ENCODE measurements around the gene DCP1A. TPM values are rescaled to one million over a fixed set of nuclear protein-coding genes. Genes with fewer than 3 reads are reported as not detected.
"Not testable (repeated sequence)": the region's sequence is repeated elsewhere in the genome, so short reads cannot be mapped to it uniquely, and the experiment has no call there.

The DCP1A gene
- total RNA-seq, 1 donor from 2014 or later = 8.4 TPM

GRCh38 chr3:53331871-53332270 lies 15.5 kb downstream of the DCP1A start:
- Histone ChIP-seq H3K4me1 (ENCODE audit: control insufficient read depth in 3 of 3, insufficient read depth in 3 of 3, low read length in 3 of 3) (peaks cover 0 to 5% (median 2%) of the 10 kb centered on the region in 3 donors), H3K9ac (ENCODE audit: low read depth in 1 of 3, low read length in 3 of 3) (no peak overlapping the region), H3K36me3 (ENCODE audit: control insufficient read depth in 3 of 3, insufficient read depth in 3 of 3, low read length in 3 of 3) (peaks cover 7 to 20% (median 7%) of the 10 kb centered on the region in 3 donors), H3K9me3 (ENCODE audit: control insufficient read depth in 3 of 3, low read length in 3 of 3) (no peaks in the 10 kb centered on the region), H3K4me3 (ENCODE audit: low read length in 3 of 3) (no peak overlapping the region), H3K27me3 (ENCODE audit: control insufficient read depth in 3 of 3, insufficient read depth in 3 of 3, low read length in 3 of 3) (no peaks in the 10 kb centered on the region), H3K27ac (ENCODE audit: low read depth, low read length) (no peak overlapping the region)

DNA sequence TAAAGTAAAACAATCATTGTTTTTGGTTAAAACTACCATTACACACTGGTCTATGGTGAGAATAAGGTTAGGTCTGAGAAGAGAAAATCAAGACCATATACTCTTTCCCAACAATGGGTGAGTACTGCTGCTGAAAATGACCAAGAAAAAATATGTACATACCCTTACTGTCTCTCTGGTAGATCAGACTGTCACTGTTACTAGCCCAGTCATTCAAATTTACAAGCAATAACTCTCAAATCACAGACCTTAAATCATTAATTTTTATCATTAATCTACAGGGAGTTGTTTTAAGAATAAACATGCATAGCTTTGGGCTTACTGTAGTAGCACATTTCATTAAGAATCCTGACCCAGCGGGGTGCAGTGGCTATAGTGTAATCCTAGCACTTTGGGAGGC lies 17.4 kb downstream of the DCP1A start:
- no peaks in the 10 kb centered on the region for H3K9me3 ChIP-seq (ENCODE audit: control insufficient read depth in 3 of 3, low read length in 3 of 3)
- no peak overlapping the region for H3K27ac ChIP-seq (ENCODE audit: low read depth, low read length)
- H3K9ac ChIP-seq (ENCODE audit: low read depth in 1 of 3, low read length in 3 of 3) = no peak overlapping the region
- H3K4me1 ChIP-seq (ENCODE audit: control insufficient read depth in 3 of 3, insufficient read depth in 3 of 3, low read length in 3 of 3) = peaks cover 0 to 8% (median 5%) of the 10 kb centered on the region in 3 donors
- H3K27me3 ChIP-seq (ENCODE audit: control insufficient read depth in 3 of 3, insufficient read depth in 3 of 3, low read length in 3 of 3) = no peaks in the 10 kb centered on the region
- no peak overlapping the region for H3K4me3 ChIP-seq (ENCODE audit: low read length in 3 of 3)
- peaks cover 7 to 20% (median 7%) of the 10 kb centered on the region in 3 donors for H3K36me3 ChIP-seq (ENCODE audit: control insufficient read depth in 3 of 3, insufficient read depth in 3 of 3, low read length in 3 of 3)

DNA sequence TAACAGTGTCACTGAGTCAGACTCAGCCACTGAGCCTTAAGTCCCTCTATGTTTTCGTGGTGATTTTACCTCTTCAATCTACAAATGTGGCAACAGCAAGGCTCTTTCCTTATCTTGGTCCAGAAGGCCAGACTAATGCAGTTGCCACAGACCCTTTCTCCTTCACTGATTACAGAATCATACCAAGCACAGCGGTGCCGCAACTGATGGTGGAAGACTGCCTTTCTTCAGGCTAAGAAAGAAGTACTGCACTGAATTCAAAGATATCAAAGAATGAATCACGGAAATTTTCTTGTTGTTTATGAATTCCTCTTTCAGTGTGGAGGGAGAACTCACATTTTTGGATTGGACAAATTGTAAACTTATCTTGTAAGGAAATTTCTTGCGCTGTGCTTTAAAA lies 18.6 kb downstream of the DCP1A start:
- Histone ChIP-seq H3K27ac (ENCODE audit: low read depth, low read length) (no peak overlapping the region), H3K4me1 (ENCODE audit: control insufficient read depth in 3 of 3, insufficient read depth in 3 of 3, low read length in 3 of 3) (peaks cover 5 to 15% (median 14%) of the 10 kb centered on the region in 3 donors), H3K9ac (ENCODE audit: low read depth in 1 of 3, low read length in 3 of 3) (no peak overlapping the region), H3K9me3 (ENCODE audit: control insufficient read depth in 3 of 3, low read length in 3 of 3) (no peaks in the 10 kb centered on the region), H3K4me3 (ENCODE audit: low read length in 3 of 3) (no peak overlapping the region), H3K36me3 (ENCODE audit: control insufficient read depth in 3 of 3, insufficient read depth in 3 of 3, low read length in 3 of 3) (peaks cover 4 to 19% (median 4%) of the 10 kb centered on the region in 3 donors), H3K27me3 (ENCODE audit: control insufficient read depth in 3 of 3, insufficient read depth in 3 of 3, low read length in 3 of 3) (no peaks in the 10 kb centered on the region)

- Histone ChIP-seq H3K4me1 (ENCODE audit: control insufficient read depth in 3 of 3, insufficient read depth in 3 of 3, low read length in 3 of 3) (peaks cover 10 to 19% (median 19%) of the 10 kb centered on the region in 3 donors), H3K36me3 (ENCODE audit: control insufficient read depth in 3 of 3, insufficient read depth in 3 of 3, low read length in 3 of 3) (peaks cover 3 to 16% (median 4%) of the 10 kb centered on the region in 3 donors)
- not testable (repeated sequence) for H3K9me3 ChIP-seq (ENCODE audit: control insufficient read depth in 3 of 3, low read length in 3 of 3); H3K4me3 ChIP-seq (ENCODE audit: low read length in 3 of 3); H3K27ac ChIP-seq (ENCODE audit: low read depth, low read length); H3K27me3 ChIP-seq (ENCODE audit: control insufficient read depth in 3 of 3, insufficient read depth in 3 of 3, low read length in 3 of 3); H3K9ac ChIP-seq (ENCODE audit: low read depth in 1 of 3, low read length in 3 of 3)
These were observed 19.4 kb downstream of the DCP1A start for GRCh38 chr3:53327986-53328385.

DNA sequence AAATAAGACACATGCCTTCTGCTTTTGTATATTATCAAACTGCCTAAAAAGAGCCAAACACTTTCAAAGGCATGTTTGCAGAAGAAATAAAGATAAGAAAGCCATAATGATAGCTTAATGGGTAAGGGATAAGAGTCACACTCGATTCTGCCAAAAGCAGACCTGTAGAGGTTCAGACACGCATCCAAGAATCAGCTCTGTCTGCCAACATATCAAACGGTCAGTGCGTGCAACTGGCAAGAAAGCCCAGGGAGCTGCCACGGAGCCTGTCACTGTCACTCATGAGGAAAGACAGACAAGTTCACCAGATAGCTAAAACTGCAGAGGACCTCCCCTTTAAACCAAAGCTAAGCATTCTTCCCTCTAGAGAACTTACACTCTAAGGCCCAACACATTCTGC lies 23.2 kb downstream of the DCP1A start:
- Histone ChIP-seq H3K9ac (ENCODE audit: low read depth in 1 of 3, low read length in 3 of 3) (peak overlapping the region in 2 of 3 donors; percentile 14 to 64), H3K4me1 (ENCODE audit: control insufficient read depth in 3 of 3, insufficient read depth in 3 of 3, low read length in 3 of 3) (peaks cover 24 to 27% (median 26%) of the 10 kb centered on the region in 3 donors), H3K27me3 (ENCODE audit: control insufficient read depth in 3 of 3, insufficient read depth in 3 of 3, low read length in 3 of 3) (no peaks in the 10 kb centered on the region), H3K4me3 (ENCODE audit: low read length in 3 of 3) (no peak overlapping the region), H3K27ac (ENCODE audit: low read depth, low read length) (peak overlapping the region; percentile 84), H3K9me3 (ENCODE audit: control insufficient read depth in 3 of 3, low read length in 3 of 3) (no peaks in the 10 kb centered on the region), H3K36me3 (ENCODE audit: control insufficient read depth in 3 of 3, insufficient read depth in 3 of 3, low read length in 3 of 3) (peaks cover 0 to 9% (median 0%) of the 10 kb centered on the region in 3 donors)

DNA sequence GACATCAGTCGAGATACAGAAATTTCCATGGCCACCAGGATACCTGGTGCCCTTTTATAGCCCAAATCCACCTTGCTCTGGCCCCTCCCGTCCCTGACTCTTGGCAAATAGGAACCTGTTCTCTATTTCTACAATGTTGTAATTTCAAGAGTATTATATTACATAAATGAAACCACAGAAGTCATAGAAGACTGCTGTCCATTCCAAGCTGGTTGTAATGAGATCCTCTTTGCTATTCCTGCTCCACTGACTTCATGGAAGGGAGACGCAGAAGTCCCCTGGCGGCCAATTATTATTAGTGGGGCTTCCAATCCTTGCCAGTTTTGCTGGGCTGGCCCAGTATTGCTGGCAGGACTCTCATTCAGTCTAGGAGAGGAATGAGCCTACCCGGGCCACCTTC lies 26.6 kb downstream of the DCP1A start:
- H3K4me3 ChIP-seq (ENCODE audit: low read length in 3 of 3) = no peak overlapping the region

DNA sequence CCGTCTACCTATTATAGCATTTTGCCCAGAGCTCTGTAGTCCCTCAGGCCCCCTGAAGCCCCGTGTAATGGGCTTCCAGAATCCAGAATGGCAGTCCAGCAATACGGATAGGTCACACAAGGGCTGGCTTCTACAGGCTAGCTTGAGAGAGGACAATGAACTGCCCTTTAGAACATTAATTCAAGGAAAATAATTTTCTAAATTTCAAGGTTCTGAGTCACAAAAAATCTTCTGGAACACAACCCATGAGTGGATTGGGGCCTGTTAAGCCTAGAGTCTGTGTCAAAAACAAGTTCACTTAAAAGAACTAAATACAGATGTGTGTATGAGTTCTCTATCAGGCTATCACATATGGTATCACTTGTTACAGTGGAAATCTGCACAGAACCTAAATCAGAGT lies 28.8 kb downstream of the DCP1A start:
- Histone ChIP-seq H3K36me3 (ENCODE audit: control insufficient read depth in 3 of 3, insufficient read depth in 3 of 3, low read length in 3 of 3) (peaks cover 3 to 12% (median 8%) of the 10 kb centered on the region in 3 donors), H3K9me3 (ENCODE audit: control insufficient read depth in 3 of 3, low read length in 3 of 3) (no peaks in the 10 kb centered on the region), H3K4me3 (ENCODE audit: low read length in 3 of 3) (no peak overlapping the region), H3K27ac (ENCODE audit: low read depth, low read length) (no peak overlapping the region), H3K27me3 (ENCODE audit: control insufficient read depth in 3 of 3, insufficient read depth in 3 of 3, low read length in 3 of 3) (no peaks in the 10 kb centered on the region), H3K9ac (ENCODE audit: low read depth in 1 of 3, low read length in 3 of 3) (no peak overlapping the region), H3K4me1 (ENCODE audit: control insufficient read depth in 3 of 3, insufficient read depth in 3 of 3, low read length in 3 of 3) (peaks cover 8 to 21% (median 15%) of the 10 kb centered on the region in 3 donors)

More for the DNA sequence above, 26.6 kb downstream of the DCP1A start:
- Histone ChIP-seq H3K9ac (ENCODE audit: low read depth in 1 of 3, low read length in 3 of 3) (peak overlapping the region; percentile 34 to 41 (median 40)), H3K36me3 (ENCODE audit: control insufficient read depth in 3 of 3, insufficient read depth in 3 of 3, low read length in 3 of 3) (peaks cover 3 to 12% (median 8%) of the 10 kb centered on the region in 3 donors), H3K4me1 (ENCODE audit: control insufficient read depth in 3 of 3, insufficient read depth in 3 of 3, low read length in 3 of 3) (peaks cover 24 to 26% (median 25%) of the 10 kb centered on the region in 3 donors), H3K27ac (ENCODE audit: low read depth, low read length) (peak overlapping the region; percentile 89), H3K9me3 (ENCODE audit: control insufficient read depth in 3 of 3, low read length in 3 of 3) (no peaks in the 10 kb centered on the region), H3K27me3 (ENCODE audit: control insufficient read depth in 3 of 3, insufficient read depth in 3 of 3, low read length in 3 of 3) (no peaks in the 10 kb centered on the region)

- Histone ChIP-seq H3K27me3 (ENCODE audit: control insufficient read depth in 3 of 3, insufficient read depth in 3 of 3, low read length in 3 of 3) (no peaks in the 10 kb centered on the region), H3K27ac (ENCODE audit: low read depth, low read length) (no peak overlapping the region), H3K9ac (ENCODE audit: low read depth in 1 of 3, low read length in 3 of 3) (no peak overlapping the region), H3K4me3 (ENCODE audit: low read length in 3 of 3) (no peak overlapping the region), H3K9me3 (ENCODE audit: control insufficient read depth in 3 of 3, low read length in 3 of 3) (no peaks in the 10 kb centered on the region), H3K36me3 (ENCODE audit: control insufficient read depth in 3 of 3, insufficient read depth in 3 of 3, low read length in 3 of 3) (peaks cover 23 to 39% (median 32%) of the 10 kb centered on the region in 3 donors), H3K4me1 (ENCODE audit: control insufficient read depth in 3 of 3, insufficient read depth in 3 of 3, low read length in 3 of 3) (peaks cover 0 to 14% (median 3%) of the 10 kb centered on the region in 3 donors)
These were observed 34.5 kb downstream of the DCP1A start for GRCh38 chr3:53312832-53313231.

DNA sequence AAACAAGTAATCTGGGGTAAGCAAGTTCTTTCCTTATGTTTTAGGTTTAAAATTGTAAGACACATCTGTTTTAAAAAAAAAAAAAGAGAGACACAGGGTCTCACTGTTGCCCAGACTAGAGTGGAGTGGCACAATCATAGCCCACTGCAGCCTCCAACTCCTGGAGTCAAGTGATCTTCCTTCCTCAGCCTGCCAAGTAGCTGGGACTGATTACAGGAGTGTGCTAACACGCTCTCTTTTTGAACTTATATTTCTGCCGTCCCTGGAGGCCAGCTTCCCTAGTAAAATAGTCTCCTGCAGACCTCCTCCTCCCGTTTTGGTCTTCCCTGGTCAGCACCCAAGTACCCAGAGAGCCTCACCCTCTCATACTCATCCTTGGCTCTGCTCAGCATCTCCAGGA lies 35.5 kb downstream of the DCP1A start:
- no peaks in the 10 kb centered on the region for H3K27me3 ChIP-seq (ENCODE audit: control insufficient read depth in 3 of 3, insufficient read depth in 3 of 3, low read length in 3 of 3)
- H3K4me1 ChIP-seq (ENCODE audit: control insufficient read depth in 3 of 3, insufficient read depth in 3 of 3, low read length in 3 of 3) = peaks cover 0 to 19% (median 7%) of the 10 kb centered on the region in 3 donors
- peak overlapping the region in 1 of 3 donors; percentile 54 for H3K9ac ChIP-seq (ENCODE audit: low read depth in 1 of 3, low read length in 3 of 3)
- no peak overlapping the region for H3K4me3 ChIP-seq (ENCODE audit: low read length in 3 of 3)
- H3K27ac ChIP-seq (ENCODE audit: low read depth, low read length) = no peak overlapping the region
- peaks cover 23 to 34% (median 32%) of the 10 kb centered on the region in 3 donors for H3K36me3 ChIP-seq (ENCODE audit: control insufficient read depth in 3 of 3, insufficient read depth in 3 of 3, low read length in 3 of 3)
- H3K9me3 ChIP-seq (ENCODE audit: control insufficient read depth in 3 of 3, low read length in 3 of 3) = no peaks in the 10 kb centered on the region

DNA sequence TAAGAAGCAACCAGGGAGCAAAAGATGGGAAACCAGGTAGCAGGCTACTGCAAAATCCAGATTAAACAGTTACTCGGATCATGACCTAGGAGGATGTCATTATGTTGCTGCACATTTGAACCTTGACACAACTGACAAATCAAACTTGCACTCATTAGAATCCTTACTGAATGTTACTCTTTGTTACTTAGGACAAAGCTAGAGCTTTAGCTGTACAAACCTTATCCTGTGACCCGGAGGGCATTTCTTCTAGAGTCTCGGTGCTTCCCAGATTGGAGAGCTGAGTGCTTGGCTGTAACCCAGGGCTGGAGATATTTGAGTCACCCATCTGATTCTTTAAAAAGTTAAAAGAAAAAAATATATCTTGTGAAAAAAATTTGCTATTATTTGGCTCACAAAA lies 43.4 kb downstream of the DCP1A start:
- H3K4me1 ChIP-seq (ENCODE audit: control insufficient read depth in 3 of 3, insufficient read depth in 3 of 3, low read length in 3 of 3) = peaks cover 15 to 17% (median 17%) of the 10 kb centered on the region in 3 donors
- peak overlapping the region in 1 of 3 donors; percentile 17 for H3K9ac ChIP-seq (ENCODE audit: low read depth in 1 of 3, low read length in 3 of 3)
- H3K9me3 ChIP-seq (ENCODE audit: control insufficient read depth in 3 of 3, low read length in 3 of 3) = no peaks in the 10 kb centered on the region
- H3K36me3 ChIP-seq (ENCODE audit: control insufficient read depth in 3 of 3, insufficient read depth in 3 of 3, low read length in 3 of 3) = peaks cover 5 to 20% (median 10%) of the 10 kb centered on the region in 3 donors
- no peaks in the 10 kb centered on the region for H3K27me3 ChIP-seq (ENCODE audit: control insufficient read depth in 3 of 3, insufficient read depth in 3 of 3, low read length in 3 of 3)
- peak overlapping the region; percentile 42 for H3K27ac ChIP-seq (ENCODE audit: low read depth, low read length)
- no peak overlapping the region for H3K4me3 ChIP-seq (ENCODE audit: low read length in 3 of 3)
